ENCODE results near the gene GRIK1. TPM values are rescaled to one million over a fixed set of nuclear protein-coding genes. Genes with fewer than 3 reads are reported as not detected.

The GRIK1 gene
- total RNA-seq, 2 experiments from 2014 or later: not detected

- H3K27me3 Mint-ChIP-seq: peaks cover 4% of the 10 kb centered on the region
- POLR2A ChIA-PET: no interaction called here
- no peak overlapping the region for H3K4me3 Mint-ChIP-seq
- H3K4me1 Mint-ChIP-seq: no peaks in the 10 kb centered on the region
- DNase-seq: no peak
- CTCF ChIA-PET: no interaction called here
- H3K36me3 Mint-ChIP-seq (ENCODE audit: low read depth): no peaks in the 10 kb centered on the region
- no peak overlapping the region for H3K27ac Mint-ChIP-seq
- no peaks in the 10 kb centered on the region for H3K9me3 Mint-ChIP-seq
Measured at GRCh38 chr21:29810871-29811270, 128.9 kb downstream of the GRIK1 start.

GRCh38 chr21:29808153-29808552 lies 131.6 kb downstream of the GRIK1 start:
- Mint-ChIP-seq H3K36me3 (ENCODE audit: low read depth) (no peaks in the 10 kb centered on the region), H3K27ac (no peak overlapping the region), H3K27me3 (peaks cover 4% of the 10 kb centered on the region), H3K9me3 (no peaks in the 10 kb centered on the region), H3K4me1 (no peaks in the 10 kb centered on the region), H3K4me3 (no peak overlapping the region)
- CTCF ChIA-PET: no interaction called here
- POLR2A ChIA-PET: no interaction called here
- DNase-seq: no peak

GRCh38 chr21:29805105-29805504 lies 134.7 kb downstream of the GRIK1 start:
- Mint-ChIP-seq H3K27me3 (peaks cover 4% of the 10 kb centered on the region), H3K27ac (no peak overlapping the region), H3K4me1 (no peaks in the 10 kb centered on the region), H3K4me3 (no peak overlapping the region), H3K9me3 (no peaks in the 10 kb centered on the region), H3K36me3 (ENCODE audit: low read depth) (no peaks in the 10 kb centered on the region)
- POLR2A ChIA-PET: no interaction called here
- DNase-seq: no peak
- CTCF ChIA-PET: no interaction called here

GRCh38 chr21:29803191-29803590 lies 136.6 kb downstream of the GRIK1 start:
- Mint-ChIP-seq H3K27me3 (peaks cover 2% of the 10 kb centered on the region), H3K27ac (no peak overlapping the region), H3K36me3 (ENCODE audit: low read depth) (no peaks in the 10 kb centered on the region), H3K4me3 (no peak overlapping the region), H3K9me3 (no peaks in the 10 kb centered on the region), H3K4me1 (no peaks in the 10 kb centered on the region)
- ChIA-PET POLR2A (no interaction called here), CTCF (no interaction called here)
- no peak for DNase-seq

GRCh38 chr21:29801122-29801521 lies 138.7 kb downstream of the GRIK1 start:
- H3K9me3 Mint-ChIP-seq: no peaks in the 10 kb centered on the region
- CTCF ChIA-PET: no interaction called here

GRCh38 chr21:29800056-29800455 lies 139.7 kb downstream of the GRIK1 start:
- ChIA-PET POLR2A (no interaction called here), CTCF (no interaction called here)
- no peaks in the 10 kb centered on the region for H3K9me3 Mint-ChIP-seq
- no peaks in the 10 kb centered on the region for H3K27me3 Mint-ChIP-seq
- no peak overlapping the region for H3K27ac Mint-ChIP-seq
- no peaks in the 10 kb centered on the region for H3K36me3 Mint-ChIP-seq (ENCODE audit: low read depth)
- H3K4me3 Mint-ChIP-seq: no peak overlapping the region
- no peaks in the 10 kb centered on the region for H3K4me1 Mint-ChIP-seq
- DNase-seq: no peak

More at GRCh38 chr21:29801122-29801521, 138.7 kb downstream of the GRIK1 start:
- Mint-ChIP-seq H3K36me3 (ENCODE audit: low read depth) (no peaks in the 10 kb centered on the region), H3K4me3 (no peak overlapping the region), H3K4me1 (no peaks in the 10 kb centered on the region), H3K27ac (no peak overlapping the region), H3K27me3 (no peaks in the 10 kb centered on the region)
- POLR2A ChIA-PET: no interaction called here
- no peak for DNase-seq

- no peaks in the 10 kb centered on the region for H3K36me3 Mint-ChIP-seq (ENCODE audit: low read depth)
- POLR2A ChIA-PET: no interaction called here
- no peak overlapping the region for H3K27ac Mint-ChIP-seq
- H3K27me3 Mint-ChIP-seq: no peaks in the 10 kb centered on the region
- no peaks in the 10 kb centered on the region for H3K9me3 Mint-ChIP-seq
- H3K4me1 Mint-ChIP-seq: no peaks in the 10 kb centered on the region
- CTCF ChIA-PET: no interaction called here
- no peak for DNase-seq
- H3K4me3 Mint-ChIP-seq: no peak overlapping the region
Measured at GRCh38 chr21:29798840-29799239, 141.0 kb downstream of the GRIK1 start.

- H3K36me3 Mint-ChIP-seq (ENCODE audit: low read depth): no peaks in the 10 kb centered on the region
- no peak for DNase-seq
- no peaks in the 10 kb centered on the region for H3K9me3 Mint-ChIP-seq
- no peak overlapping the region for H3K27ac Mint-ChIP-seq
- POLR2A ChIA-PET: no interaction called here
- CTCF ChIA-PET: no interaction called here
- no peaks in the 10 kb centered on the region for H3K27me3 Mint-ChIP-seq
- no peaks in the 10 kb centered on the region for H3K4me1 Mint-ChIP-seq
- H3K4me3 Mint-ChIP-seq: no peak overlapping the region
Measured at GRCh38 chr21:29797155-29797554, 142.6 kb downstream of the GRIK1 start.

GRCh38 chr21:29793712-29794111 lies 146.1 kb downstream of the GRIK1 start:
- ChIA-PET CTCF (no interaction called here), POLR2A (no interaction called here)
- H3K4me3 Mint-ChIP-seq: no peak overlapping the region
- no peak for DNase-seq
- H3K4me1 Mint-ChIP-seq: no peaks in the 10 kb centered on the region
- H3K9me3 Mint-ChIP-seq: no peaks in the 10 kb centered on the region
- H3K36me3 Mint-ChIP-seq (ENCODE audit: low read depth): no peaks in the 10 kb centered on the region
- H3K27me3 Mint-ChIP-seq: no peaks in the 10 kb centered on the region
- H3K27ac Mint-ChIP-seq: no peak overlapping the region

GRCh38 chr21:29789393-29789792 lies 150.4 kb downstream of the GRIK1 start:
- DNase-seq: no peak
- no peaks in the 10 kb centered on the region for H3K9me3 Mint-ChIP-seq
- ChIA-PET CTCF (no interaction called here), POLR2A (no interaction called here)
- no peaks in the 10 kb centered on the region for H3K27me3 Mint-ChIP-seq
- H3K27ac Mint-ChIP-seq: no peak overlapping the region
- no peaks in the 10 kb centered on the region for H3K36me3 Mint-ChIP-seq (ENCODE audit: low read depth)
- no peak overlapping the region for H3K4me3 Mint-ChIP-seq
- H3K4me1 Mint-ChIP-seq: no peaks in the 10 kb centered on the region

- Mint-ChIP-seq H3K27ac (no peak overlapping the region), H3K36me3 (ENCODE audit: low read depth) (no peaks in the 10 kb centered on the region), H3K4me1 (no peaks in the 10 kb centered on the region), H3K27me3 (no peaks in the 10 kb centered on the region), H3K4me3 (no peak overlapping the region), H3K9me3 (no peaks in the 10 kb centered on the region)
- no peak for DNase-seq
- POLR2A ChIA-PET: no interaction called here
- CTCF ChIA-PET: no interaction called here
Measured at GRCh38 chr21:29788752-29789151, 151.0 kb downstream of the GRIK1 start.

- Mint-ChIP-seq H3K4me1 (no peaks in the 10 kb centered on the region), H3K27me3 (no peaks in the 10 kb centered on the region), H3K27ac (no peak overlapping the region), H3K9me3 (no peaks in the 10 kb centered on the region), H3K36me3 (ENCODE audit: low read depth) (no peaks in the 10 kb centered on the region), H3K4me3 (no peak overlapping the region)
- ChIA-PET POLR2A (no interaction called here), CTCF (no interaction called here)
- no peak for DNase-seq
Measured at GRCh38 chr21:29787361-29787909, 152.4 kb downstream of the GRIK1 start.

- Mint-ChIP-seq H3K36me3 (ENCODE audit: low read depth) (no peaks in the 10 kb centered on the region), H3K9me3 (no peaks in the 10 kb centered on the region), H3K27ac (no peak overlapping the region), H3K27me3 (no peaks in the 10 kb centered on the region), H3K4me3 (no peak overlapping the region), H3K4me1 (no peaks in the 10 kb centered on the region)
- POLR2A ChIA-PET: no interaction called here
- no peak for DNase-seq
- CTCF ChIA-PET: no interaction called here
Measured at GRCh38 chr21:29786496-29787360, 153.1 kb downstream of the GRIK1 start.

GRCh38 chr21:29777160-29777559 lies 162.6 kb downstream of the GRIK1 start:
- DNase-seq: no peak
- POLR2A ChIA-PET: no interaction called here
- Mint-ChIP-seq H3K27me3 (no peaks in the 10 kb centered on the region), H3K4me1 (no peaks in the 10 kb centered on the region), H3K9me3 (no peaks in the 10 kb centered on the region), H3K4me3 (no peak overlapping the region), H3K27ac (no peak overlapping the region), H3K36me3 (ENCODE audit: low read depth) (no peaks in the 10 kb centered on the region)
- CTCF ChIA-PET: no interaction called here

Measured in activated CD4-positive, alpha-beta memory T cell treated with anti-CD3 and anti-CD28 coated beads, Interleukin-2, amount 10 ng/mL, durations not matched to agents 7 days and 5 days (primary cell).